Measurements from ENCODE around the gene KRT4. TPM values are rescaled to one million over a fixed set of nuclear protein-coding genes. Genes with fewer than 3 reads are reported as not detected.
"Not testable (repeated sequence)": the region's sequence is repeated elsewhere in the genome, so short reads cannot be mapped to it uniquely, and the experiment has no call there.

KRT4 gene
- polyA plus RNA-seq, 1 donor = 0.47 TPM

DNA sequence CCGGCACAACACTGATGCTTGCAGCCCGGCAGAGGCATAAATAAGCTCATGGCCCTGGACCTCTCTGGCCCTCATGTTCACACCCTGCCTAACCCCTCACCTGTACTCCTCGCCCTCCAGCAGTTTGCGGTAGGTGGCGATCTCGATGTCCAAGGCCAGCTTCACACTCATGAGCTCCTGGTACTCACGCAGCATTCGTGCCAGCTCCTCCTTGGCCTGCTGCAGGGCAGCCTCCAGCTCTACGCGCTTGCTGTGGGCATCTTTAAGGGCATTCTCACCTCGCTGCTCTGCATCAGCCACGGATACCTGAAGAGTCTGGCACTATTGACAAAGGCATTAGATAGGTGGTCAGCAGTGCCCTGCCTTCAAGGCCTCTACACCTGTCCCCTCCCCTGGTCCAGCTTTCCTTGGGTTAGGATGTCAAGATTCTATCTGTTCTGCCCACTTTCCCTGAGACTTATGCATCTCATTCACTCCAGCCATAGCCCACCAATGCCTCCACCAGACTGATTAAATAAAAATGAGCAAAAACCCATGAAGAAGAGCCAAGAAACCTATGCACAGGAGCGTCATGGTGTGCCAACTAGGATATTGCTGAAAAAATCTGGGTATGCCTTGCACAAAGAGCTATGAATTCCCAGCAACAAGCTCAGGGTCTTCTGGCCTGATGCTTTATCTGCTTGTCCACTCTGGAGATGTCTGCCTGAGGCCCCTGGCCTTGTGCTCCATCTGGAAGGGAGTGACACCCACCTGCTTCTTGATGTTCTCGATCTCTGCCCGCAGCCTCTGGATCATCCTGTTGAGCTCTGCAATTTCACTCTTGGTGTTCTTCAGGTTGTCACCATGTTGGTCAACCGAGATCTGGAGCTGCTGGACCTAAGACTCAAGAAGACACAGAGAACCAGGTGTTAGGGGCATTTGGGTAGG, 6.1 kb downstream of the KRT4 start:
- DNase-seq = no peak

DNA sequence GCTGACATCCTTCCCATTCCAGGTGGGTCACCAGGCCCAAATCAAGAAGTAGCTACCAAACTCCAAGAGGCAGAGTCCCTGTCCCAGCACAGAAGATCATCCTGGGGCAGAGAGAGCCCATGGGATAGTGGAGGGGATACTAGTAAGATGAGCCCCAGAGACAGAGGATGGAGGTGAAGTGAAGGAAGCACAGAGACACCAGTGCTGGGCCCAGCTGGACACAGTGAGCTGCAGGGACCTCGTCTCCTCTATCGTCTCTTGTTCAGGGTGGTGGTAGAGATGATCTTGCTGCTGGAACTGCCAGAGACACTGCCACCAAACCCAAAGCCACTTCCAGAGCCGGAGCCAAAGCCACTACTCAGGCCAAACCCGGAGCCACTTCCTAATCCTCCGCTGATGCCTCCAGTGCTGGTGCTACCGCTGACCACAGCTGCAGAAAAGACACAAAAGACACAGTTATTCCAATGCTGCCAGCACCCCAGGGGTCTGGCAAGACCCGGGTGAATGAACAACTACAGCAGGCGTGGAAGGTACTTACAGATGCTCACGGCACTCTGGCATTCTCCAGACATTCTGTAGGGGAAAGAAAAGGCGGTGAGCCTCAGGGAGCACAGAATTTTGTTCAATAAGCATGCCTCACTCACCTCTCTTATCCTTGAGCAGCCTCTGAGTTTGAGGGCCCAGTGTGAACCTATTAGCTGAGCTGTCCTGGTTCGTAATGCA, 6.9 kb downstream of the KRT4 start:
- no peak for DNase-seq

DNA sequence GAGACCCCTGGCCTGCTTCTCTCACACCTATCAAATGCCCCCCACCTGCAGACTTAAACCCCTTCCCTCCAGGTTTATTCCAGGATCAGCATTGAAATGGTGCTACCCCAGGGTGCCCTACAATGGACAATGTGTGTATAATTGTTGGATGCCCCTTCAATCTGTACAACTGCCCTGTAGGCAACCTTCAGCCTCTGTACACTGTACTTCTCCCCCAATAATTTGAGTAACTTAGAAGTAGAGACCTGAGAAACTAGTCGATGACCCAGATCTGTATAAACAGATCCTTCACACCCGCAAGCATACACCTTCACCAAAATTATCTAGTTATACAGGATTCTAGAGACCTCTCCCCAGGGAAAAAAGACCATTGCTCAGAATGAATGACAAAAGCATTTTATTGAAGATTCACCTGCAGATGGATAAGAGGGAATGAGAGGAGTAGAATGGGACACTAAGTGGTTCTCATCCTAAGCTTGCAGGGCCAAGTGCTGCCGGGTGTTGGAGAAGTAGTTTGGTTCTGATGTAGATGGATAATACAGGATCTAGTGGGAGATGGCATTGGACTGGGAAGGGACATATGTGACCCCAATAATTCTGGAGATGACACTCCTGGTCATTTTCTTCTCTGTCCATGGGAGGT, 7.6 kb downstream of the KRT4 start:
- no peak for DNase-seq

DNA sequence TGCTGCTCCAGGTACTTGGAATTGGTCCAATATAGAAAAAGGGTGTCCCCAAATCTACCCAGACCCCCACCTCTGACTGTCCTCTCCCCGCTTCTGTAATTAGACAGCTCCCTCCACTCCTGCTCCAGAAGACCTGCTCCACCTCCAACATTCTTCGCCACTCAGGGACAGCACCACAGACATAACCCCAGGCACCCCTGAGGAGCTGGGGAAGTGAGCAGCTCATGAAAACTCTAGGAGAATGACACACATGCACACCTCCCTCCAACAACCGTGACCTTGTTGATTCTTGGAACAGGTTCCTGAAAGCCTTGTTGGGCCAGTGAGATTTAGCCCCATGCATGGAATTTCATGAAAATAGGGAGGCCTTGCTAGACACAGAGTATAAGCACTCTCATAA, 8.2 kb downstream of the KRT4 start:
- no peak for DNase-seq

DNA sequence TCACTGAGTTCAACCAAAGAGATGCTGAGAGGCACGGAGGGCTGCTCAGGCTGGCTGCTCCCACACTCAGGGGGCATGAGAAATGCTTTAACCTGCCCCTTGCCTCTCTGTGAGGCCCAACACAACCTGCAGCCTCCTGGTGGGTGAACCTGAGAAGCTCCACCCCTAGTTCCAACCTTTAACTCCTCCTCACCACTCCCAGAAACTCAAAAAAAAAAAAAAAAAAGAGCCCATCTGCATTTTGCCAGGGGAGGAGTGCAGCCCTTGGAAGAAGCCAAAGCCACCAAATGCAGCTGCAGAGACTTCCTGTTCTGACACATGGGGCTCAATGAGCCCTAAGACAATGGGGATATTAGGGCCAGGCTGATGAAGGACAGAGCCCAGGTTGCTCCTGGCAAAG, 8.9 kb downstream of the KRT4 start:
- DNase-seq = no peak

DNA sequence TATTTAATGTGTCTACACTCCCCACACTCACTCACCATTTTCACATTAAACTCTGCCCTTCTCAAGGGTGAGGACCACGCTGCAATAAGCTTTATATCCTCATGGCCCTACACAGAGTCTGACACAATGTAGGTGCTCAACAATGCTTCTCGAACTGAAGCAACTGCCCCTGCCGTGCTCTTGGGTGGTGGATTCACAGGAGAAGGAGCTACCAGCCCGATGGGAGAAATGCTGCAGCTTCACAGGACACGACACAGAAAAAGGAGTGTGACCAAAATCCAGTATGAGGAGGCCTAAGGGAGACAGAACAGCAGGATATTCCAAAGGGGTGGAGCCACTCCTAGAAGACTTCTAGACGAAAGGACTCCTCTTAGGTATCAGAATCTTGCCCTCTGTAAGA, 11.5 kb downstream of the KRT4 start:
- no peak for DNase-seq

DNA sequence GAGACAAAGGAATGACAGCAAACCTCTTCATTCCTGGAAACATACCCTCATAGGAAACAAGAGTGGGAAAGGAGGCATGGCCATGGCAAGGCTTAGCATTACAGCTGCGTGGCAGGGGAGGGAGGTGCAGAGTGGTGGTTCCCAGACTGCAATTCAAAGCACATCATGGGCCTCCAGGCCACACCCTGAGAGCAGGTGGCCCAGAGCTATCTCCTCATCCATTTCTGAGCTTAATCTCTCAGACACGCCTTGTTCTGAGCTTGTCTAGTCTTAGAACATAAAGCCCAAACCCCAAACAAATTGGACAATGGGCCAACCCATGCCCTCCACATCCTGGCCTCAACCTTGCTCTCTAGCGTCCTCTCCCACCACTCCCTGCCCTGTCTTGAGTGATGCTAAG, 12.1 kb downstream of the KRT4 start:
- DNase-seq = no peak

DNA sequence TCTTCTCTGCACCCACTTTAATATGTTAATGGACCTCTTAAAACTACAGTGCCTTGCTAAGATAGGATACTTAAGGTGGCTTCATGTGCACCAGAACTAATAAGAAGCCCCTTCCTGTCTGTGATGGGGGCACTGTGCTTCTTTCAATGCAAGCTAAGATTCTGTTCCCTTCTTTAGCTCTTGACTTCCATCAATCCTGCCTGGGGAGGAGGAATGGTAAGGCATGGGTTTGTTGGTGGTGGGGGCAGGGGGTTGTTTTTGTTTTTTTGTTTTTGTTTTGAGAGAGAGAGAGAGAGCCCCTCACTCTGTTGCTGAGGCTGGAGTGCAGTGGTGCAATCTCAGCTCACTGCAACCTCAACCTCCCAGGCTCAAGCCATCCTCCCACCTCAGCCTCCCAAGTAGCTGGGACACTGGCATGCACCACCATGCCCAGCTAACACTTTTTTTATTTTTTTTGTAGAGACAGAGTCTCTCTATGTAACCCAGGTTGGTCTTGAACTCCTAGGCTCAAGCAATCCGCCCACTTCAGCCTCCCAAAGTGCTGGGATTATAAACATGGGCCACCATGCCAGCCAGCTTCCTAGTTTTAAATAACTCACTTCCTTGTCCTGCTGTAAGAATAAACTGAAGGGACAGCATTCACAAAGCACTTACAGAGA, 13.5 kb downstream of the KRT4 start:
- no peak for DNase-seq

DNA sequence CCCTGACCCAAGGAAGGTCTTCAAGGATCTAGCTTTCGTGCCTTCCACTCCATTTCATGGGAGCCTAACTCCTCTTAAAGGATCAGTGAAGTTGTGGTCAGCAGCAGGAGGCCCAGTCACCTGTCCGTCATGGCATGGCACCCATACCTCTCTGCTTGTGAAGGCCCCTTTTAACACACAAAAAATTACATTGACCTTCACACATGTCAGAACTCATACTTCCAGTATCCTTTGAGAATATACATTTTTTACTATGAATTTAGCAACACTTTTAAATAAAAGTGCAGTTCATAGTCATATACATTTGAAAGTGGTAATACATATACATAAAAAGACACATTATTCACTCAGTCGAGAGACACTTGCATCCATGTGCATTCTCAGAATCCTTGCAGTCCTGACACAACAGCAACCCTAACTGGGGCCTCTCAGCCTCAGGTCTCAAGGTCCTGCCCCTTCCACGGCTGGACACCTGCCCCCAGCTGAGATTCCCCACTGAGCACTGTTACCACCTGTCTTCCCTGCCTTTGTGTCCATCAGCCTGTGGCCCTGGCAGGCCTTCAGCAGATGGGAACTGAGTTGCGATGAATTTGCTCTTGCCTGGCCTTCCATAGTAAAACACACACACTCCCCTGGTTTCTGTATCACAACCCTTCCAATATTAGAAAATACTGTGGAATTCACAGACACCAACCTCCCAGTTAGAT, 14.3 kb downstream of the KRT4 start:
- DNase-seq = no peak

DNA sequence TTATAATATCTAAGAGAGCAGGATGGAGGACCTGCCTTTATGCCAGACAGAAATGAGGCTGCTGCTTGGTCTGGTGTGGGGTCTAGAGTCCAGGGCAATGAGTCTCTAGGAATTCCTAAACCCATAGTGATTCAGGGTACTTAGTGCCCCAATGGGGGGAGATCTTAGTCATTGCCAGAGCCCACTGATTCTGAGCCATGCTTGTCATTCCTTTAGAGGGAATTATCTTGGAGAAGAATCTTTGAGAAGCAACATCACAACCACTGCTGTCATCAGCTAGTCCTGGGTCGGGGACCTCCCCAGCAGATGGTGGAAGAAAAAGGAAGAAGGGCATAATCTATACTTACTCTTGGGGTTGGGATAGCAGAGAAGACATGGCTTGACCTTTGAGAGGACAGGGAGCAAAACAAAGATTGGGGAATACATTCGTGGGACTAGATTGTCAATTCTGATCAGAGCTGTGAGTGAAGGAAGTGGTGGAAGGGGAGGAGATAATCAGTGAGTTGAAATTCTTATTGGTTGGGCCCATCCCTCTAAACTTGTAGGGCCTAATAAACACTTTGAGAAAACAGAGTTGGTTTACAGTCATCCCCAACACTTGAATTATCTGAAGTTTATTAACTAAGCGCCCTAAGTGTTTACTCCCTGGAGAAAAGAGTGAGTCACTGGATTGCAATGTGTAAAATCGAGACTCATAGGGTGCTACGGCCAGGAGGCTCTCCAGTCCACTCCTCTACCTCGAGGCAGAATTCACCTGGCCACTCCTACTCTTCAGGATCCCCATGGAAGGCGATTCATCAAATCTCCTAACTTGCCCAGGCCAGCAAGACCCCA, 15.0 kb downstream of the KRT4 start:
- no peak for DNase-seq

DNA sequence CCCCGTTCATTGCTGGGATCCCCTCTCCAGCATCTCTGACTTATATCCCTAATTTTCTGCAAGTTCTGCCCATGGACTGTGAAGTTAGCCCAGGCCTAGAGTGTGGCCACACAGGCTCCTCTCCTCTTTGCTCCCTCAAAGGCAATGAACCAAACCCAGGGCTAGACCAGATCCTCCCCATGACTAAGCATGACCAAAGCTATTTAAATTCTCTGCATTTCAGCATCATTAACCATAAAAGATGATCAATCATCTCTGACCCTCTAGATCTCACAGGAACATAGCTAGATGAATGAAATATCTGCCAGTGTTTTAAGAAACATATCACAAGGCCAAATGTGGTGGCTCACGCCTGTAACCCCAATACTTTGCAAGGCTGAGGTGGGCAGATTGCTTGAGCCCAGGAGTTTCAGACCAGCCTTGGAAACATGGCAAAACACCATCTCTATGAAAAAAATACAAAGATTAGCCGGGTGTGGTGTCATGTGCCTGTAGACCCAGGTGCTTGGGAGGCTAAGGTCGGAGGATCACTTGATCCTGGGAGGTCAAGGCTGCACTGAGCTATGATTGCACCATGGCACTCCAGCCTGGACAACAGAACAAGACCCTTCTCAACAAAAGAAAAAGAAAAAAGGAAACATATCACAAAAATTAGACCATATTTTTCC, 15.8 kb downstream of the KRT4 start:
- no peak for DNase-seq

DNA sequence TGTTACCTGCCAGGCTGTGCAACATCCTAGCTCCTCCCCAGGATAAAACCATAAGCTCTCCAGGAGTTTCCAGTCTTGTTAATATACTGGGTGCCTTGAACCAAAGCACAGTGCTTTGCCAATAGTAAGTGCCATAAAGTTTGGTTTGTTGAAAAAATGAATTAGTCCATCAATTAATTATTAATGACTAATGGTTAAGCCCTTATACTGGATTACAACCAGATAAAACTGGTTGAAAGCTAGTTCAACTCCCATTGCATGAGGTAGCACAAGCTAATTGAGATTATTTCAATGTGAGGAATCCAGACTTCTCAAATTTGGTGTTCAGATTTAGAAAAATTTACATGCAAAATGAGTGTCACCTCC, 16.4 kb downstream of the KRT4 start:
- DNase-seq = no peak

DNA sequence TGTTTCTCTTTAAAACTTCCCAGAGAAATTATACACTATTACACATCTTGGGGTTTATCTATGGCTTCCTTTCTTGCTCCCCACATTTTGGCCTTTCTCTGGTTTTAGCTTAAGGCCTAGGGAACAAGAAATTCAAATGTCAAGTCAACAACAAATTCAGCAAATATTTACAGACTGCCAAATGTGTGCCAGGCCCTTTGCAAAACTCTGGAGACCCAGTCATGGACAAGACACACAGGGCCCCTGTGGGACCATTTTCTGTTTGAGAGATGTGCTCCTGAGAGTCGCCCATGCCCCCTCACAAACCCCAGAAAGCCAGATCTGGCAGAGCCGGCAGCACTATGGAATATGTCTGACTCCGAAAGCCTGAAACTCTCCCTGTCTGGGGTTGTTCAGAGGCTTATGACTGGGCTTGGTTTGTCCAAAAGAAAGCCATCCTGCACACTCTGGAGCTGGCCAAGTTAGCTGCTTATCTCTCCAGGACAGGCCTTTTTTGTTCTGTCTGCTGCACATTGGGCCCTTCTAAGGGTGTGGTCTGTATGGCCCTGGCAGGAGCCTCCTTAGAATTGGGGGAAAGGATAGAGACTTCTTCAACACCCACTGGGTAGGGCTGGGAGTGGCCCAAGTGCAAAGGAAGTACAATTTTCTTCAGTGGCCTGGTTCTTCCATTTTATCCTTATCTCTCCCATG, 16.9 kb downstream of the KRT4 start:
- no peak for DNase-seq

DNA sequence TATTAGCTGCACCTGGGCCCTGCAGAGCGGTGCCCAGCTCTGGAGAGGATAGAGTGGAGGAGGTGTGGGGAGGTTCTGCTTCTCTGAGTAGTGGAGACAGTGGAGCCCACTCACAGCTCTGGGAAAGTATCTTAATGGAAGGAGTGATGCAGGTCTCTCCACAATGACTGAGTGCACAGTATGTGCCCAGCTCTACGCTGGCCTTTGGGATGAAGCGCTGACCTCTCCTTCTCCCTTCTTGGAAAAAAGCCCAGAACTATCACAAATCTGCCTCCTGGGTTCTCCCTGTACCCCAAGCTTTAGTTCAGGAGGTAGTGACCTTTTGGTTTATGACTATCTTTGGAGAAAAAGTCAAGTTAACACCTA, 17.5 kb downstream of the KRT4 start:
- DNase-seq = no peak

DNA sequence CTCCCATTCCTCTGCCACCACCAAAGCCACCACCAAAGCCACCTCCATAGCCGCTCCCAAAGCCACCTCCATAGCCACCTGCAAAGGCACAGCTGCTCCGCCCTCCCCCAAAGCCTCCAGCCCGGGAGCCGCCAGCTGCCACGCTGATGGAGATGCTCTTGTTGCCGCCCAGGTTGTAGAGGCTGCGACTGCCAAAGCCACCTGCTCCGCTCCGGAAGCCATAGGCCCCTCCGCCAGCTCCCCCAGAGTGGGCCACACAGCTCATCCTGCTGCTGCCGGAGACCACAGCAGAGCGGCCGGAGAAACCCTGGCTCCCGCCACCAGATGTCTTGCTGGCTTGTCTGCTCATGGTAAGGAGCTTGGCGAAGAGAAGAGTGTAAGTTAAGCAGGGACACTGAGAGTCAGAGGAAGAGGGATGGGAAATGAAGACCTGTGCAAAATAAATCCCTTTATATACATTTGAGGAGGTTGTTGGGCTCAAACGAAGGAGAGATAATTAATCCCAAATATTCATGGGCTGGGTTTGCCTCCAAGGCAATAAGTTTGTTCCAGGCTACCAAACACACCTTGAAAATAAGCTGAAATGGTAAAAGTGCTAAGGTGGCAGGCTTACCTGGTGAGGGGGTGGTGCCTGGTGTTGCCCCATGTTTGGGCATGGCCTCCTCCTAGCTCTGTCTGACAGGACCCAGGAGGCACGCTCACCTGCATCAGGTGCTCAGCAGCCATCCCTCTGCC, 18.1 kb downstream of the KRT4 start, which contains the start of gene KRT3:
Gene KRT3, minus strand, starts transcription at position 424 of the 735 bp plus-strand sequence. Its CDS starts 75 bp downstream, at position 349.
- DNase-seq = no peak

DNA sequence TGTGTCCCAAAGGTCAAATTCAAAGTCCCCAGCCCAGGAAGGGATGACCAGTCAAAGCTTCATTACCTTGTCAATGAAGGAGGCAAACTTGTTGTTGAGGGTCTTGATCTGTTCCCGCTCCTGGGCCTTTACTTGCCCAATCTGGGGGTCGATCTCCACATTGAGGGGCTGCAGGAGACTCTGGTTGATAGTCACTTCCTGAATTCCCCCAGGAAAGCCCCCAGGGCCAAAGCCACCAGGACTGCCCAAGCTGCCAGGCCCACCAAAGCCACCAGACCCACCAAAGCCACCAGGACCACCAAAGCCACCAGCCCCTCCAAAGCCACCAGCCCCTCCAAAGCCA, 18.6 kb downstream of the KRT4 start:
- not testable (repeated sequence) for DNase-seq

DNA sequence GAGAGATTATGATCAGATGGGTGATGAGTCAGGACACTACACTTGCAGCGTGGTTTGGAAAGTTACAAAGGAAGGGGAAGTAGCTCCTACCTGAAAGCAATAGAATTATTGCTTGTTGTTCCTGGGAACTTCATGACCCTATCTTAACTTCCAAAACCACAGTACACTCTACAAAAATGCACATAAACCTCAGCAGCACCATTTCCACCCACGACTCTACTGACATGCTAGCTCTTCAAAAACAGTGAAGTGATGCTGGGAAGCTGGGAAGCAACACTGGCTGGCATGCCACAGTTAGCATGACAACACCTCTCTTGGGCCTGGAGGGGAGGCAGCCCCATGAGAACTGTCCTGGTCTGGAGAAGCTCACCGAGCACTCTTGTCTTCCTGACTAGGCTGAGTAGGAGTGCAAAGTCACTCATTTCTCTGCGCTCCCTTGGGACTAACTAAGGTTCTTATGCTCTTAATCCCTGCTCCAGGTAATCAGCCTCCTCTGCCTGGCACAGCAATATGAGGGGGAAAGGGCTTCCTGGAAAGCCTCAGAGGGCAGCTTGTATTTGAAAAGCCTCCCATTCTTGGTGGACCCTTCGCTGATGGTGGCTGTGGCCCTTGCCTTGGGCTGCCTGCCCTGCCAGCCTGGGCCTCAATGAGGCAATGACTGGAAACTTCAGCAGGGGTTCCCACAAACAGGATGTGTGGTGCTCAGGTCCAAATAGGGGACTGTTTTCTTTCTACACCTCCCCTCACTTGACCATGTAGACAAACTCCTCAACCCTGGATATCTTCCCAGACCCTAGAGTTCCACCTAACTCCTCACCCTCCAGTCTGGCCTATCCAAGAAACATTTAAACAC, 19.2 kb downstream of the KRT4 start:
- no peak for DNase-seq
